ENCODE results near the gene ZFYVE27. TPM values are rescaled to one million over a fixed set of nuclear protein-coding genes. Genes with fewer than 3 reads are reported as not detected.

ZFYVE27 gene
- total and polyA plus RNA-seq, 2 experiments from 2014 or later = 17.2 to 32.6 TPM

- Histone ChIP-seq H3K4me1 (ENCODE audit: insufficient read depth) (no peaks in the 10 kb centered on the region), H3K9me2 (ENCODE audit: insufficient read depth) (no peaks in the 10 kb centered on the region), H3K27ac (no peak overlapping the region), H3K9ac (no peak overlapping the region), H3K4me2 (ENCODE audit: unreplicated experiment) (no peak overlapping the region), H3K9me3 (ENCODE audit: low read depth) (no peaks in the 10 kb centered on the region), H4K20me1 (ENCODE audit: insufficient read depth) (no peaks in the 10 kb centered on the region; the same call in 1 of the 2 replicates), H2AFZ (no peak overlapping the region), H3F3A (ENCODE audit: insufficient read depth) (no peaks in the 10 kb centered on the region), H3K79me2 (ENCODE audit: insufficient read depth) (no peaks in the 10 kb centered on the region), H3K4me3 (no peak overlapping the region), H3K27me3 (replicated peaks; ENCODE audit: insufficient read depth) (no peaks in the 10 kb centered on the region), H3K36me3 (ENCODE audit: low read depth) (peaks cover 10% of the 10 kb centered on the region; the same call in 1 of the 2 replicates)
- 36 to 53% methylated on average over 4 to 5 of the region's 5 CpGs for WGBS, 2 experiments (ENCODE audit: low coverage in 1 of 2, low lambda C conversion rate in 2 of 2, missing lambda C conversion rate in 2 of 2)
- DNase-seq = peak; percentile 70
- no peak for TF ChIP-seq EZH2 (IDR thresholded peaks at IDR 0.05; ENCODE audit: insufficient read depth, poor library complexity, severe bottlenecking)
- TF ChIP-seq EZH2phosphoT487 (IDR thresholded peaks at IDR 0.05; ENCODE audit: insufficient read depth, low read depth) = no peak
- in situ Hi-C loops (cut with MboI) = no loop called here
These were observed 22.4 kb downstream of the ZFYVE27 start for GRCh38 chr10:97759158-97759887.

- Histone ChIP-seq H3K36me3 (ENCODE audit: low read depth) (peaks cover 4% of the 10 kb centered on the region; the same call in 1 of the 2 replicates), H3K4me2 (ENCODE audit: unreplicated experiment) (no peak overlapping the region), H3K9ac (no peak overlapping the region), H2AFZ (no peak overlapping the region), H3K79me2 (ENCODE audit: insufficient read depth) (no peaks in the 10 kb centered on the region), H4K20me1 (ENCODE audit: insufficient read depth) (no peaks in the 10 kb centered on the region), H3K27ac (no peak overlapping the region), H3F3A (ENCODE audit: insufficient read depth) (no peaks in the 10 kb centered on the region), H3K9me2 (ENCODE audit: insufficient read depth) (no peaks in the 10 kb centered on the region), H3K27me3 (replicated peaks; ENCODE audit: insufficient read depth) (no peaks in the 10 kb centered on the region), H3K4me3 (no peak overlapping the region), H3K9me3 (ENCODE audit: low read depth) (no peaks in the 10 kb centered on the region), H3K4me1 (ENCODE audit: insufficient read depth) (no peaks in the 10 kb centered on the region)
- DNase-seq = no peak
- TF ChIP-seq EZH2phosphoT487 (IDR thresholded peaks at IDR 0.05; ENCODE audit: insufficient read depth, low read depth) (no peak), EZH2 (IDR thresholded peaks at IDR 0.05; ENCODE audit: insufficient read depth, poor library complexity, severe bottlenecking) (no peak)
- WGBS, 2 experiments (ENCODE audit: low coverage in 1 of 2, low lambda C conversion rate in 2 of 2, missing lambda C conversion rate in 2 of 2) = 82 to 83% methylated on average over 4 to 5 of the region's 5 CpGs
- in situ Hi-C loops (cut with MboI) = no loop called here
These were observed 23.0 kb downstream of the ZFYVE27 start for GRCh38 chr10:97759946-97760345.

GRCh38 chr10:97760461-97761257, 23.7 kb downstream of the ZFYVE27 start:
- no peak overlapping the region for H3K27ac ChIP-seq
- no peak overlapping the region for H3K9ac ChIP-seq
- DNase-seq = no peak
- TF ChIP-seq EZH2 (IDR thresholded peaks at IDR 0.05; ENCODE audit: insufficient read depth, poor library complexity, severe bottlenecking) (no peak), EZH2phosphoT487 (IDR thresholded peaks at IDR 0.05; ENCODE audit: insufficient read depth, low read depth) (no peak)
- in situ Hi-C loops (cut with MboI) = no loop called here
- H3K79me2 ChIP-seq (ENCODE audit: insufficient read depth) = no peaks in the 10 kb centered on the region
- H2AFZ ChIP-seq = no peak overlapping the region
- H3K4me3 ChIP-seq = no peak overlapping the region
- no peaks in the 10 kb centered on the region for H3K9me3 ChIP-seq (ENCODE audit: low read depth)
- no peaks in the 10 kb centered on the region for H3K4me1 ChIP-seq (ENCODE audit: insufficient read depth)
- H3K9me2 ChIP-seq (ENCODE audit: insufficient read depth) = no peaks in the 10 kb centered on the region
- WGBS, 2 experiments (ENCODE audit: low coverage in 1 of 2, low lambda C conversion rate in 2 of 2, missing lambda C conversion rate in 2 of 2) = 94 to 96% methylated on average over 10 to 11 of the region's 11 CpGs
- no peaks in the 10 kb centered on the region for H3F3A ChIP-seq (ENCODE audit: insufficient read depth)
- no peak overlapping the region for H3K4me2 ChIP-seq (ENCODE audit: unreplicated experiment)
- no peaks in the 10 kb centered on the region for H3K27me3 ChIP-seq (replicated peaks; ENCODE audit: insufficient read depth)
- no peaks in the 10 kb centered on the region; the same call in 1 of the 2 replicates for H3K36me3 ChIP-seq (ENCODE audit: low read depth)
- no peaks in the 10 kb centered on the region for H4K20me1 ChIP-seq (ENCODE audit: insufficient read depth)

- Histone ChIP-seq H3K9ac (no peak overlapping the region), H3K4me1 (ENCODE audit: insufficient read depth) (no peaks in the 10 kb centered on the region), H3F3A (ENCODE audit: insufficient read depth) (no peaks in the 10 kb centered on the region), H3K27me3 (replicated peaks; ENCODE audit: insufficient read depth) (no peaks in the 10 kb centered on the region), H3K27ac (no peak overlapping the region), H4K20me1 (ENCODE audit: insufficient read depth) (no peaks in the 10 kb centered on the region), H3K36me3 (ENCODE audit: low read depth) (no peaks in the 10 kb centered on the region; the same call in 1 of the 2 replicates), H3K9me3 (ENCODE audit: low read depth) (no peaks in the 10 kb centered on the region), H2AFZ (no peak overlapping the region), H3K4me3 (no peak overlapping the region), H3K4me2 (ENCODE audit: unreplicated experiment) (no peak overlapping the region), H3K79me2 (ENCODE audit: insufficient read depth) (no peaks in the 10 kb centered on the region), H3K9me2 (ENCODE audit: insufficient read depth) (no peaks in the 10 kb centered on the region)
- WGBS, 2 experiments (ENCODE audit: low coverage in 1 of 2, low lambda C conversion rate in 2 of 2, missing lambda C conversion rate in 2 of 2) = 92 to 93% methylated on average over 8 of the region's 8 CpGs
- no peak for TF ChIP-seq EZH2 (IDR thresholded peaks at IDR 0.05; ENCODE audit: insufficient read depth, poor library complexity, severe bottlenecking)
- TF ChIP-seq EZH2phosphoT487 (IDR thresholded peaks at IDR 0.05; ENCODE audit: insufficient read depth, low read depth) = no peak
- DNase-seq = no peak
- in situ Hi-C loops (cut with MboI) = no loop called here
These were observed 24.5 kb downstream of the ZFYVE27 start for GRCh38 chr10:97761331-97761865.

Measured in GM23248 (cell line).